Transverse colon (tissue), 4 donors: ENCODE measurements around the gene ZNF385B.

Source experiments
- CTCF ChIP-seq, 5 experiments: fragments of 200-600 bp in 3 of 5; fragments of 450-650 bp in 2 of 5; sonication (generic) in 3 of 5; IDR thresholded peaks; 1 replicate in 2 of 5; 2 replicates in 3 of 5; pipeline ENCODE4 v1.5.1; 2016 to 2017; ENCODE audit warnings: antibody characterized with exemption in 5 of 5, inconsistent platforms in 3 of 5, mild to moderate bottlenecking in 2 of 5, moderate library complexity in 1 of 5
- EP300 ChIP-seq: sonication (generic); formaldehyde crosslinking; IDR thresholded peaks from one replicate; pipeline ENCODE4 v1.6.1; 2017; ENCODE audit warnings: antibody characterized with exemption, low read depth
- POLR2A ChIP-seq: fragments of 450-650 bp; IDR thresholded peaks from one replicate; pipeline ENCODE4 v1.6.1; 2016; ENCODE audit warnings: antibody characterized with exemption, mild to moderate bottlenecking, moderate library complexity
- POLR2AphosphoS5 ChIP-seq, 3 donors: sonication (generic); formaldehyde crosslinking; IDR thresholded peaks; one replicate each; pipeline ENCODE4 v1.6.1; 2016; ENCODE audit warnings: antibody characterized with exemption in 3 of 3

GRCh38 chr2:179561702-179562101, 299.7 kb downstream of the ZNF385B start:
- no peak for TF ChIP-seq CTCF (IDR thresholded peaks at IDR 0.05)
- TF ChIP-seq POLR2A: no peak
- TF ChIP-seq EP300: no peak
- TF ChIP-seq POLR2AphosphoS5 (IDR thresholded peaks at IDR 0.05): no peak
